H1 (cell line): ENCODE data around the gene IL16. TPM values are rescaled to one million over a fixed set of nuclear protein-coding genes. Genes with fewer than 3 reads are reported as not detected.

Experiments used
- CTCF ChIA-PET: fragments of 300-600 bp; sonication (Branson Sonifier 250); formaldehyde crosslinking; loops from one replicate; lab custom pipeline; 2021; ENCODE audit not compliant: partially characterized antibody; lab: Charles Lee
- POLR2A ChIA-PET: fragments of 300-600 bp; sonication (Branson Sonifier 250); formaldehyde crosslinking; loops from one replicate; lab custom pipeline; 2021; ENCODE audit warnings: inconsistent platforms; ENCODE audit not compliant: partially characterized antibody; lab: Charles Lee
- DNase-seq, 2 experiments: peaks; one replicate each; pipeline versions ENCODE4 v3.0.0 to v3.0.0-alpha.2; 2010 to 2022; ENCODE audit warnings: low spot score in 2 of 2, low read depth in 1 of 2, mixed read lengths in 1 of 2
- FAIRE-seq: peaks from 2 replicates; lab custom pipeline; 2011; peaks lifted over from hg19 to GRCh38; lab: Jason Lieb, UNC
- H2AFZ ChIP-seq: 2 replicates; pipeline ENCODE4 v1.8.1; 2012; ENCODE audit warnings: low read length, inconsistent platforms
- H2AK5ac ChIP-seq: 2 replicates; pipeline ENCODE4 v1.6.1; 2013; ENCODE audit warnings: low read depth, low read length
- H2BK120ac ChIP-seq: replicated peaks from 2 replicates; pipeline ENCODE3; 2013; ENCODE audit warnings: low read depth, low read length, inconsistent platforms
- H2BK12ac ChIP-seq: 2 replicates; pipeline ENCODE4 v1.6.1; 2013; ENCODE audit warnings: low read depth, low read length
- H2BK15ac ChIP-seq: 2 replicates; pipeline ENCODE4 v1.6.1; 2013; ENCODE audit warnings: low read length
- H2BK20ac ChIP-seq: 2 replicates; pipeline ENCODE4 v1.6.1; 2013; ENCODE audit warnings: low read length
- H2BK5ac ChIP-seq: 2 replicates; pipeline ENCODE4 v1.6.1; 2013; ENCODE audit warnings: low read depth, low read length
- H3K14ac ChIP-seq: 2 replicates; pipeline ENCODE4 v1.6.1; 2013; ENCODE audit warnings: inconsistent platforms; ENCODE audit not compliant: insufficient read length
- H3K18ac ChIP-seq: 2 replicates; pipeline ENCODE4 v1.6.1; 2013; ENCODE audit warnings: low read length; ENCODE audit errors: extremely low read depth
- H3K23ac ChIP-seq: 2 replicates; pipeline ENCODE4 v1.6.1; 2013; ENCODE audit warnings: inconsistent platforms; ENCODE audit not compliant: insufficient read length
- H3K23me2 ChIP-seq: 2 replicates; pipeline ENCODE4 v1.6.1; 2013; ENCODE audit warnings: low read depth, low read length
- H3K27ac ChIP-seq: 2 replicates; pipeline ENCODE4 v1.6.1; 2011; ENCODE audit warnings: low read depth, low read length, inconsistent platforms
- H3K27me3 ChIP-seq, 4 experiments: replicated peaks in 1 of 4; 1 replicate in 1 of 4; 2 replicates in 3 of 4; pipeline versions ENCODE4 v1.6.1 to v1.8.1; 2011 to 2013; ENCODE audit warnings: low read length in 3 of 4, mild to moderate bottlenecking in 3 of 4, inconsistent platforms in 2 of 4, mixed read lengths in 2 of 4, moderate library complexity in 1 of 4; ENCODE audit not compliant: control insufficient read depth in 3 of 4, insufficient read depth in 3 of 4; ENCODE audit errors: extremely low read depth in 1 of 4
- H3K36me3 ChIP-seq, 4 experiments: 2 replicates each; pipeline versions ENCODE4 v1.6.1 to v1.8.1; 2011 to 2013; ENCODE audit warnings: mild to moderate bottlenecking in 4 of 4, low read length in 3 of 4, moderate library complexity in 2 of 4, control low read depth in 1 of 4, inconsistent platforms in 1 of 4; ENCODE audit not compliant: insufficient read depth in 4 of 4, control insufficient read depth in 2 of 4
- H3K4ac ChIP-seq: replicated peaks from 2 replicates; pipeline ENCODE3; 2013; ENCODE audit warnings: low read length, low read depth, mixed read lengths, inconsistent platforms; ENCODE audit not compliant: insufficient read length
- H3K4me1 ChIP-seq, 4 experiments: replicated peaks in 1 of 4; 1 replicate in 1 of 4; 2 replicates in 3 of 4; pipeline versions ENCODE4 v1.6.1 to v1.8.1; 2011 to 2013; ENCODE audit warnings: low read length in 3 of 4, inconsistent platforms in 2 of 4, mixed read lengths in 1 of 4; ENCODE audit not compliant: insufficient read depth in 4 of 4, control insufficient read depth in 3 of 4
- H3K4me2 ChIP-seq, 2 experiments: 2 replicates each; pipeline versions ENCODE4 v1.6.1 to v1.8.1; 2011 to 2013; ENCODE audit warnings: low read depth in 2 of 2, low read length in 2 of 2, control low read depth in 1 of 2, inconsistent platforms in 1 of 2, mild to moderate bottlenecking in 1 of 2; ENCODE audit not compliant: insufficient read depth in 1 of 2
- H3K4me3 ChIP-seq, 4 experiments: fragments of 200-600, 300-600 bp in 1 of 4; sonication (generic), shearing (Covaris generic), sonication (Bioruptor Twin) in 1 of 4; 2 replicates each; pipeline versions ENCODE4 v1.5.1 to v1.8.1; 2011 to 2016; ENCODE audit warnings: low read length in 4 of 4, low read depth in 3 of 4, control low read depth in 2 of 4, inconsistent platforms in 2 of 4, mild to moderate bottlenecking in 2 of 4, mixed read lengths in 1 of 4, moderate library complexity in 1 of 4; ENCODE audit not compliant: insufficient read depth in 2 of 4; ENCODE audit errors: extremely low read depth in 1 of 4
- H3K56ac ChIP-seq: replicated peaks from 2 replicates; pipeline ENCODE3; 2013; ENCODE audit warnings: low read depth, mild to moderate bottlenecking, mixed read lengths, low read length, inconsistent platforms; ENCODE audit not compliant: insufficient read length
- H3K79me1 ChIP-seq: 2 replicates; pipeline ENCODE4 v1.6.1; 2013; ENCODE audit warnings: low read depth, low read length, control low read depth
- H3K79me2 ChIP-seq, 2 experiments: 2 replicates each; pipeline versions ENCODE4 v1.6.1 to v1.8.1; 2012 to 2013; ENCODE audit warnings: low read length in 2 of 2, mild to moderate bottlenecking in 2 of 2, inconsistent platforms in 1 of 2; ENCODE audit not compliant: insufficient read depth in 2 of 2, control insufficient read depth in 1 of 2
- H3K9ac ChIP-seq, 4 experiments: replicated peaks in 1 of 4; 1 replicate in 1 of 4; 2 replicates in 3 of 4; pipeline versions ENCODE4 v1.6.1 to v1.8.1; 2011 to 2013; ENCODE audit warnings: low read depth in 3 of 4, low read length in 3 of 4, control low read depth in 2 of 4, mild to moderate bottlenecking in 2 of 4, moderate library complexity in 2 of 4, inconsistent platforms in 1 of 4; ENCODE audit errors: extremely low read depth in 1 of 4
- H3K9me3 ChIP-seq, 2 experiments: 2 replicates each; pipeline versions ENCODE4 v1.6.1 to v1.8.1; 2012 to 2013; ENCODE audit warnings: mild to moderate bottlenecking in 2 of 2, moderate library complexity in 2 of 2, control low read depth in 1 of 2, inconsistent platforms in 1 of 2, low read depth in 1 of 2, low read length in 1 of 2, mixed read lengths in 1 of 2; ENCODE audit not compliant: insufficient read depth in 2 of 2
- H4K20me1 ChIP-seq, 2 experiments: replicated peaks in 1 of 2; 2 replicates each; pipeline versions ENCODE3 to v1.8.1; 2011 to 2013; ENCODE audit warnings: inconsistent platforms in 2 of 2, low read length in 2 of 2, mild to moderate bottlenecking in 1 of 2; ENCODE audit not compliant: insufficient read depth in 2 of 2, control insufficient read depth in 1 of 2
- H4K5ac ChIP-seq: 2 replicates; pipeline ENCODE4 v1.6.1; 2013; ENCODE audit warnings: low read length, low read depth, mixed read lengths, inconsistent platforms; ENCODE audit not compliant: insufficient read length
- H4K8ac ChIP-seq: 2 replicates; pipeline ENCODE4 v1.8.0; 2013; ENCODE audit warnings: mild to moderate bottlenecking, moderate library complexity, low read length, inconsistent platforms; ENCODE audit not compliant: insufficient read depth; ENCODE audit errors: extremely low read depth
- H4K91ac ChIP-seq: replicated peaks from 2 replicates; pipeline ENCODE3; 2013; ENCODE audit warnings: low read length, mixed read lengths, inconsistent platforms; ENCODE audit not compliant: insufficient read length
- ATF3 ChIP-seq: IDR thresholded peaks from 2 replicates; pipeline ENCODE4 v1.6.1; 2011; ENCODE audit warnings: low read depth, mild to moderate bottlenecking, low read length; ENCODE audit not compliant: insufficient read depth
- CBX5 ChIP-seq: fragments of 300-800, 300-1000 bp; sonication (generic); IDR thresholded peaks from 2 replicates; pipeline ENCODE4 v1.7.1; 2016; ENCODE audit warnings: antibody characterized with exemption, low read length, low read depth
- PHF8 ChIP-seq: fragments of 200-600 bp; sonication (generic); conservative IDR thresholded peaks from 2 replicates; pipeline ENCODE4 v1.7.1; 2012; ENCODE audit warnings: low read depth, mild to moderate bottlenecking, inconsistent platforms, low read length, moderate library complexity
- POLR2AphosphoS5 ChIP-seq: IDR thresholded peaks from 2 replicates; pipeline ENCODE4 v1.6.1; 2011; ENCODE audit warnings: low read depth, low read length
- RFX5 ChIP-seq: IDR thresholded peaks from 2 replicates; pipeline ENCODE4 v1.6.1; 2011; ENCODE audit warnings: low read depth, low read length, improper control_type of control experiment, borderline replicate concordance
- RXRA ChIP-seq: IDR thresholded peaks from 2 replicates; pipeline ENCODE4 v1.6.1; 2011; ENCODE audit warnings: low read depth, mild to moderate bottlenecking, low read length, moderate library complexity; ENCODE audit not compliant: insufficient read depth
- SIRT6 ChIP-seq: IDR thresholded peaks from one replicate; pipeline ENCODE4 v1.7.1; 2012; ENCODE audit warnings: low read length, inconsistent platforms
- SP1 ChIP-seq: IDR thresholded peaks from 2 replicates; pipeline ENCODE4 v1.6.1; 2011; ENCODE audit warnings: low read depth, low read length
- WGBS, 2 experiments: shearing (Covaris generic) in 1 of 2; methylation state at CpG; one replicate each; pipeline versions ENCODE4 v1.1.6 to v1.1.7; 2013 to 2015; ENCODE audit warnings: low lambda C conversion rate in 2 of 2, mixed read lengths in 2 of 2, inconsistent platforms in 1 of 2, low coverage in 1 of 2, missing lambda C conversion rate in 1 of 2; ENCODE audit not compliant: insufficient replicate concordance in 2 of 2, insufficient coverage in 1 of 2, insufficient read length in 1 of 2; ENCODE audit errors: extremely low coverage in 1 of 2, missing lambda C conversion rate in 1 of 2; 5-methylcytosine and 5-hydroxymethylcytosine counted together
- polyA plus RNA-seq, 7 experiments: library from polyadenylated mRNA; depleted of rRNA in 3 of 7; stranded (reverse) in 5 of 7; unstranded in 2 of 7; fragments of >200 nt in 5 of 7; fragments of 200-250 nt in 2 of 7; gene quantifications; 1 replicate in 5 of 7; 2 replicates in 1 of 7; 4 replicates in 1 of 7; pipeline versions ENCODE4 v1.2.1 to v1.2.3, GENCODE V29; 2011 to 2013; ENCODE audit warnings: missing spikeins in 2 of 7, mixed read lengths in 2 of 7
- total RNA-seq: library from RNA; stranded (reverse); fragmentation: NEBNext Ultra II Directional; extraction: Animal tissue kit (Norgen Biotek cat#: 25700); gene quantifications from 2 replicates; pipeline ENCODE4 v1.2.1, GENCODE V29; 2021

IL16 gene
- total and polyA plus RNA-seq, 2 of the 8 experiments (the other 6 are each of a cell fraction or from before 2014, with no cell fraction given), result 0.03 to 0.09 TPM

- Histone ChIP-seq H2AFZ (no peak overlapping the region), H3K27me3 (no peaks in the 10 kb centered on the region), H3K9me3 (no peaks in the 10 kb centered on the region), H4K5ac (no peak overlapping the region), H3K36me3 (no peaks in the 10 kb centered on the region), H4K8ac (no peak overlapping the region), H2BK5ac (no peak overlapping the region), H4K91ac (no peak overlapping the region), H3K4me3 (no peak overlapping the region), H2AK5ac (no peak overlapping the region), H4K20me1 (no peaks in the 10 kb centered on the region), H3K79me1 (no peaks in the 10 kb centered on the region), H2BK120ac (no peak overlapping the region), H2BK20ac (no peak overlapping the region), H3K9ac (no peak overlapping the region), H3K18ac (no peak overlapping the region), H3K4ac (no peak overlapping the region), H3K23ac (no peak overlapping the region), H2BK15ac (no peak overlapping the region), H3K4me1 (no peaks in the 10 kb centered on the region), H2BK12ac (no peak overlapping the region), H3K27ac (no peak overlapping the region; the same call in 1 of the 2 replicates), H3K14ac (no peak overlapping the region), H3K56ac (no peak overlapping the region), H3K23me2 (no peaks in the 10 kb centered on the region), H3K4me2 (no peak overlapping the region), H3K79me2 (no peaks in the 10 kb centered on the region)
- CTCF ChIA-PET, result interaction anchor here (0.8 to 3.2 kb wide), 10 partner anchors 9 to 182 kb away, joined by 3 to 13 read pairs (median 3); no protein-coding TSS in a partner anchor
- FAIRE-seq (no peak), DNase-seq (peak in 1 of 2 experiments; percentile 30)
- POLR2A ChIA-PET, result no interaction called here
- 88% methylated on average over 3 of the region's 3 CpGs; no CpG with 5 or more reads in 1 of the 2 experiments for WGBS, 2 experiments
- TF ChIP-seq RFX5 (no peak), PHF8 (no peak), ATF3 (no peak), SP1 (no peak), POLR2AphosphoS5 (no peak), SIRT6 (no peak), RXRA (no peak), CBX5 (no peak)
Measured at GRCh38 chr15:81337241-81337640, 140.6 kb downstream of the IL16 start.
